ENCODE results near the gene HNF1B.

HNF1B gene

GRCh38 chr17:37732316-37732715 lies 12.5 kb downstream of the HNF1B start:
- Mint-ChIP-seq H3K4me1 (ENCODE audit: low read depth) (no peaks in the 10 kb centered on the region), H3K36me3 (ENCODE audit: low read depth) (no peaks in the 10 kb centered on the region), H3K27me3 (peaks cover 19% of the 10 kb centered on the region), H3K4me3 (no peak overlapping the region), H3K27ac (no peak overlapping the region), H3K9me3 (no peaks in the 10 kb centered on the region)
- no peak for DNase-seq

GRCh38 chr17:37731056-37731455 lies 13.8 kb downstream of the HNF1B start:
- H3K36me3 Mint-ChIP-seq (ENCODE audit: low read depth): no peaks in the 10 kb centered on the region
- no peak overlapping the region for H3K4me3 Mint-ChIP-seq
- no peaks in the 10 kb centered on the region for H3K9me3 Mint-ChIP-seq
- H3K27me3 Mint-ChIP-seq: peaks cover 7% of the 10 kb centered on the region
- no peaks in the 10 kb centered on the region for H3K4me1 Mint-ChIP-seq (ENCODE audit: low read depth)
- no peak overlapping the region for H3K27ac Mint-ChIP-seq
- DNase-seq: no peak

- no peak for DNase-seq
- no peak overlapping the region for H3K4me3 Mint-ChIP-seq
- no peaks in the 10 kb centered on the region for H3K9me3 Mint-ChIP-seq
- H3K36me3 Mint-ChIP-seq (ENCODE audit: low read depth): no peaks in the 10 kb centered on the region
- H3K27me3 Mint-ChIP-seq: peaks cover 2% of the 10 kb centered on the region
- no peaks in the 10 kb centered on the region for H3K4me1 Mint-ChIP-seq (ENCODE audit: low read depth)
- no peak overlapping the region for H3K27ac Mint-ChIP-seq
Observed at GRCh38 chr17:37729905-37730304, 15.0 kb downstream of the HNF1B start.

- Mint-ChIP-seq H3K36me3 (ENCODE audit: low read depth) (no peaks in the 10 kb centered on the region), H3K4me3 (no peak overlapping the region)
Observed at GRCh38 chr17:37726891-37727675, 17.8 kb downstream of the HNF1B start.

GRCh38 chr17:37726248-37726647 lies 18.6 kb downstream of the HNF1B start:
- no peak for DNase-seq
- H3K4me1 Mint-ChIP-seq (ENCODE audit: low read depth): no peaks in the 10 kb centered on the region
- H3K27me3 Mint-ChIP-seq: peaks cover 6% of the 10 kb centered on the region
- H3K36me3 Mint-ChIP-seq (ENCODE audit: low read depth): no peaks in the 10 kb centered on the region
- H3K9me3 Mint-ChIP-seq: no peaks in the 10 kb centered on the region
- H3K27ac Mint-ChIP-seq: no peak overlapping the region
- H3K4me3 Mint-ChIP-seq: no peak overlapping the region

More at GRCh38 chr17:37726891-37727675, 17.8 kb downstream of the HNF1B start:
- Mint-ChIP-seq H3K27me3 (peaks cover 3% of the 10 kb centered on the region), H3K27ac (no peak overlapping the region), H3K4me1 (ENCODE audit: low read depth) (no peaks in the 10 kb centered on the region), H3K9me3 (no peaks in the 10 kb centered on the region)
- DNase-seq: no peak

- no peaks in the 10 kb centered on the region for H3K4me1 Mint-ChIP-seq (ENCODE audit: low read depth)
- H3K27me3 Mint-ChIP-seq: peaks cover 10% of the 10 kb centered on the region
- no peak for DNase-seq
- H3K27ac Mint-ChIP-seq: no peak overlapping the region
- H3K9me3 Mint-ChIP-seq: no peaks in the 10 kb centered on the region
- no peak overlapping the region for H3K4me3 Mint-ChIP-seq
- no peaks in the 10 kb centered on the region for H3K36me3 Mint-ChIP-seq (ENCODE audit: low read depth)
Observed at GRCh38 chr17:37725601-37726146, 19.2 kb downstream of the HNF1B start.

- Mint-ChIP-seq H3K27ac (no peak overlapping the region), H3K36me3 (ENCODE audit: low read depth) (no peaks in the 10 kb centered on the region), H3K9me3 (no peaks in the 10 kb centered on the region), H3K4me3 (no peak overlapping the region), H3K4me1 (ENCODE audit: low read depth) (no peaks in the 10 kb centered on the region), H3K27me3 (peaks cover 10% of the 10 kb centered on the region)
- no peak for DNase-seq
Observed at GRCh38 chr17:37725021-37725595, 19.8 kb downstream of the HNF1B start.

GRCh38 chr17:37720989-37721388 lies 23.9 kb downstream of the HNF1B start:
- Mint-ChIP-seq H3K4me1 (ENCODE audit: low read depth) (peaks cover 7% of the 10 kb centered on the region), H3K36me3 (ENCODE audit: low read depth) (no peaks in the 10 kb centered on the region), H3K27ac (no peak overlapping the region), H3K9me3 (no peaks in the 10 kb centered on the region), H3K4me3 (no peak overlapping the region), H3K27me3 (peaks cover 12% of the 10 kb centered on the region)
- no peak for DNase-seq

GRCh38 chr17:37719866-37720265 lies 25.0 kb downstream of the HNF1B start:
- peaks cover 18% of the 10 kb centered on the region for H3K27me3 Mint-ChIP-seq
- DNase-seq: no peak
- H3K36me3 Mint-ChIP-seq (ENCODE audit: low read depth): no peaks in the 10 kb centered on the region
- no peak overlapping the region for H3K27ac Mint-ChIP-seq
- peaks cover 7% of the 10 kb centered on the region for H3K4me1 Mint-ChIP-seq (ENCODE audit: low read depth)
- H3K9me3 Mint-ChIP-seq: no peaks in the 10 kb centered on the region
- H3K4me3 Mint-ChIP-seq: no peak overlapping the region

GRCh38 chr17:37718324-37719048 lies 26.4 kb downstream of the HNF1B start:
- H3K27me3 Mint-ChIP-seq: peaks cover 27% of the 10 kb centered on the region
- H3K27ac Mint-ChIP-seq: no peak overlapping the region
- H3K4me3 Mint-ChIP-seq: no peak overlapping the region
- H3K9me3 Mint-ChIP-seq: no peaks in the 10 kb centered on the region
- H3K4me1 Mint-ChIP-seq (ENCODE audit: low read depth): peaks cover 7% of the 10 kb centered on the region
- DNase-seq: no peak
- no peaks in the 10 kb centered on the region for H3K36me3 Mint-ChIP-seq (ENCODE audit: low read depth)

GRCh38 chr17:37717627-37718323 lies 27.1 kb downstream of the HNF1B start:
- H3K36me3 Mint-ChIP-seq (ENCODE audit: low read depth): no peaks in the 10 kb centered on the region
- no peak overlapping the region for H3K4me3 Mint-ChIP-seq
- no peak overlapping the region for H3K27ac Mint-ChIP-seq
- peaks cover 7% of the 10 kb centered on the region for H3K4me1 Mint-ChIP-seq (ENCODE audit: low read depth)
- H3K27me3 Mint-ChIP-seq: peaks cover 31% of the 10 kb centered on the region
- DNase-seq: no peak
- H3K9me3 Mint-ChIP-seq: no peaks in the 10 kb centered on the region

- H3K4me3 Mint-ChIP-seq: no peak overlapping the region
- peaks cover 7% of the 10 kb centered on the region for H3K4me1 Mint-ChIP-seq (ENCODE audit: low read depth)
- H3K27me3 Mint-ChIP-seq: peaks cover 38% of the 10 kb centered on the region
- no peak overlapping the region for H3K27ac Mint-ChIP-seq
- H3K9me3 Mint-ChIP-seq: no peaks in the 10 kb centered on the region
- no peaks in the 10 kb centered on the region for H3K36me3 Mint-ChIP-seq (ENCODE audit: low read depth)
- DNase-seq: no peak
Observed at GRCh38 chr17:37714897-37715296, 30.0 kb downstream of the HNF1B start.

- Mint-ChIP-seq H3K27ac (no peak overlapping the region), H3K4me3 (no peak overlapping the region), H3K4me1 (ENCODE audit: low read depth) (peaks cover 9% of the 10 kb centered on the region), H3K27me3 (peaks cover 47% of the 10 kb centered on the region), H3K9me3 (no peaks in the 10 kb centered on the region), H3K36me3 (ENCODE audit: low read depth) (no peaks in the 10 kb centered on the region)
- no peak for DNase-seq
Observed at GRCh38 chr17:37713624-37714023, 31.2 kb downstream of the HNF1B start.

- no peaks in the 10 kb centered on the region for H3K36me3 Mint-ChIP-seq (ENCODE audit: low read depth)
- H3K27ac Mint-ChIP-seq: no peak overlapping the region
- H3K4me3 Mint-ChIP-seq: no peak overlapping the region
- no peaks in the 10 kb centered on the region for H3K9me3 Mint-ChIP-seq
- no peak for DNase-seq
- H3K4me1 Mint-ChIP-seq (ENCODE audit: low read depth): peaks cover 8% of the 10 kb centered on the region
- peaks cover 53% of the 10 kb centered on the region for H3K27me3 Mint-ChIP-seq
Observed at GRCh38 chr17:37713028-37713431, 31.8 kb downstream of the HNF1B start.
